GM18858 (cell line): ENCODE measurements around the gene PSMA8.
"Not testable (repeated sequence)": the region's sequence is repeated elsewhere in the genome, so short reads cannot be mapped to it uniquely, and the experiment has no call there.

Experiments used
- ATAC-seq: cut with Tn5 transposase; IDR thresholded peaks from one replicate; pipeline ENCODE4 v1.9.1; 2021; ENCODE audit not compliant: unreplicated experiment

Gene PSMA8

DNA sequence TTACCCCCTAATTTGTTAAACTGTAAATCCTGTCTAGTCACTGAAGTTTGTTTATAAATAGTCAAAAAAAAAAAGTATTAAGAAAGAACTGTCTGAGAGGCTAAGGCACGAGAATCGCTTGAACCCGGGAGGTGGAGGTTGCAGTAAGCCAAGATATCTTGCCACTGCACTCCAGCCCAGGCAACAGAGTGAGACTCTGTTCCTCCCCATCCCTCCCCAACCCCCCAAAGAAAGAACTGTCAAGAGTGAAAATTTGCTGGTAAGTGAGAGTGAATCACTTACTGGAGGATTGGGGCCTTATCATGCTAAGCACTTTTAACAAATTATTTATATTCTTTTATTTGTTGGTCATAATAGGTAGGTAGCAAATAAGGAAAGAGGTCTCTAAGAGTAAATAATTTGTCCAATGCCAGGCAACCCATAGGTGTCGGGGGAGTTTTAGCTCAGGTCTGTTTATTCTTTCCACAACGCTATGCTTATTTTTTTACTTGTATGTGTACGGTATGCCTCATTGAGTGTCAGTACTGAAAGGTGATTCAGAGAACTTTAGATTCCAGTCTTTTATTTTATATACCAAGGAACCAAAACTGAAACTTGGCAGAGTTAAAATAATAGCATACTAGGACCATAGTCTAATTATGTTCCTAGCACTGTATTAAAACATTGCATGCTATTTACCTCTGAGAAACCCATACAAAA lies 95.0 kb downstream of the PSMA8 start:
- no peak for ATAC-seq

DNA sequence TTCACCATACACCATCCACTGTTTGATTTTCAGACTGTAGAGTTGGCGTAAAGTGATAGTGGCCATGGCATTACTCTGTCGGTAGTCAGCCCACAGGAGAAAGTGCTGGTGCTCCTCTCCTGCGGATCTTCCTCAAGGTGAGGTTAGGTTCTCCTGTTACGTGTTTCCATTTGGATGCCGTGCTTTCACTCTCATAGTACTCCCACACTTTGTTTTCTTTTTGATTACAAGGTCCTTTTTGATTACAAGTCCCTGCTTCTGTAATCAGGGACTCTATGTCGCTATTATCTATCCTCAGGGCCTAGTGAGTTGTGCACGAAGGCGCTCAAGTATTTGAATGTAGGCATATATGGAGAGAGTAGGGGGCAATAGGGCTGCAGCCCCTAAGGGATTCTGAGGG lies 96.8 kb downstream of the PSMA8 start:
- ATAC-seq: no peak

DNA sequence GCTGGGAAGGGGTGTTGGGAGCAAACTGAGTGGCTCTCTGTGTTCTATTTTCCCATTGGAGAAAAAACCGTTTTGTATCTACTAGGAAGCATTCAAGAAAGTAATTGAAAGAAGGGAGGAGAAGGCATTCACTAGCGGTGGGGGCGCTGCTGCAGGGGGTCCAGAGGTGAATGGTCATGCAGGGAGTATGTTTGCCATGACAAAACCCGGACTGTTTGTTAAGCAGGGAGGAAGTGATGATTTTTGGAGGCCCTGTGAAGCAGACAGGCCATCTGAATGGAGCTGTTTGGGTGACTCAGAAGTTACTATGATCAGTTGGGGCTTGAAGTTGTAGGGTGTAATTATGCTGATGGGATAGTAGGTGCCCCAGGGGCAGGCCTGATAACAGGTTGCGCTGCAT lies 99.5 kb downstream of the PSMA8 start:
- ATAC-seq: no peak

DNA sequence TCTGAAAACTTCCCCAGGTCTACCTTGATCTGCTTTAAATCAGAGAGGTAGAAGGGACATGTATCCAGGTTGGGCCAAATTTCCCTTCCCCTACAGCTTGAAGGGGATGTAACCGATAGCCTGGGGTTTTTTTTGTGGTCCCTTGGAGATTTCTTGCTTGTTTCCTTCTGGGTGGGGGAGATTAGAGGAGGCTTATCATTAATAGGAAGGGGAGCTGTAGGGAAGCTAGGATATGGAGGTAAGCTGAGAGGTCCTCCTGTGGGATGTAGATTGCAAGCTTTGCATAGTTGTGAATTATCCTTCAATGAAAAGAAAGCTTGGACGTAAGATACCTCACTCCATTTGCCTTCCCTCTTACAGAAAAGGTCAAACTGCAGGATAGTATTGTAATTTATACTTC lies 103.7 kb downstream of the PSMA8 start:
- not testable (repeated sequence) for ATAC-seq

DNA sequence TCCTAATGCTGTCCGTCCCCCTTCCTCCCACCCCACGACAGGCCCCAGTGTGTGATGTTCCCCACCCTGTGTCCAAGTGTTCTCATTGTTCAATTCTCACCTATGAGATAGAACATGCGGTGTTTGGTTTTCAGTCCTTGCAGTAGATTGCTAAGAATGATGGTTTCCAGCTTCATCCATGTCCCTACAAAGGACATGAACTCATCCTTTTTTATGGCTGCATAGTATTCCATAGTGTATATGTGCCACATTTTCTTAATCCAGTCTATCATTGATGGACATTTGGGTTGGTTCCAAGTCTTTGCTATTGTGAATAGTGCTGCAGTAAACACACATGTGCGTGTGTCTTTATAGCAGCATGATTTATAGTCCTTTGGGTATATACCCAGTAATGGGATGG lies 105.0 kb downstream of the PSMA8 start:
- ATAC-seq: not testable (repeated sequence)

DNA sequence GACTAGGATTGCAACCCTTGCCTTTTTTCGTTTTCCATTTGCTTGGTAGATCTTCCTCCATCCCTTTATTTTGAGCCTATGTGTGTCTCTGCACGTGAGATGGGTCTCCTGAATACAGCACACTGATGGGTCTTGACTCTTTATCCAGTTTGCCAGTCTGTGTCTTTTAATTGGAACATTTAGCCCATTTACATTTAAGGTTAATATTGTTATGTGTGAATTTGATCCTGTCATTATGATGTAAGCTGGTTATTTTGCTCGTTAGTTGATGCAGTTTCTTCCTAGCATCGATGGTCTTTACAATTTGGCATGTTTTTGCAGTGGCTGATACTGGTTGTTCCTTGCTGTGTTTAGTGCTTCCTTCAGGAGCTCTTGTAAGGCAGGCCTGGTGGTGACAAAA lies 108.7 kb downstream of the PSMA8 start:
- ATAC-seq: not testable (repeated sequence)
